ENCODE measurements around the gene XRN2. TPM values are rescaled to one million over a fixed set of nuclear protein-coding genes. Genes with fewer than 3 reads are reported as not detected.

Gene XRN2
- polyA plus RNA-seq, 3 donors, result 53.1 to 111 (median 101) TPM

- Mint-ChIP-seq H3K27me3 (ENCODE audit: low read depth in 3 of 3) (peaks cover 13 to 20% (median 20%) of the 10 kb centered on the region in 3 donors), H3K36me3 (no peaks in the 10 kb centered on the region), H3K4me3 (no peak overlapping the region), H3K4me1 (no peaks in the 10 kb centered on the region), H3K27ac (no peak overlapping the region), H3K9me3 (peaks cover 5 to 12% (median 7%) of the 10 kb centered on the region in 7 donors)
- H2AFZ ChIP-seq (ENCODE audit: insufficient read depth, low read depth, low read length, poor library complexity, severe bottlenecking), result no peak overlapping the region
- no peak overlapping the region for H3K27ac ChIP-seq (ENCODE audit: low read depth in 1 of 2, low read length in 2 of 2)
- TF ChIP-seq, protein P1, sequence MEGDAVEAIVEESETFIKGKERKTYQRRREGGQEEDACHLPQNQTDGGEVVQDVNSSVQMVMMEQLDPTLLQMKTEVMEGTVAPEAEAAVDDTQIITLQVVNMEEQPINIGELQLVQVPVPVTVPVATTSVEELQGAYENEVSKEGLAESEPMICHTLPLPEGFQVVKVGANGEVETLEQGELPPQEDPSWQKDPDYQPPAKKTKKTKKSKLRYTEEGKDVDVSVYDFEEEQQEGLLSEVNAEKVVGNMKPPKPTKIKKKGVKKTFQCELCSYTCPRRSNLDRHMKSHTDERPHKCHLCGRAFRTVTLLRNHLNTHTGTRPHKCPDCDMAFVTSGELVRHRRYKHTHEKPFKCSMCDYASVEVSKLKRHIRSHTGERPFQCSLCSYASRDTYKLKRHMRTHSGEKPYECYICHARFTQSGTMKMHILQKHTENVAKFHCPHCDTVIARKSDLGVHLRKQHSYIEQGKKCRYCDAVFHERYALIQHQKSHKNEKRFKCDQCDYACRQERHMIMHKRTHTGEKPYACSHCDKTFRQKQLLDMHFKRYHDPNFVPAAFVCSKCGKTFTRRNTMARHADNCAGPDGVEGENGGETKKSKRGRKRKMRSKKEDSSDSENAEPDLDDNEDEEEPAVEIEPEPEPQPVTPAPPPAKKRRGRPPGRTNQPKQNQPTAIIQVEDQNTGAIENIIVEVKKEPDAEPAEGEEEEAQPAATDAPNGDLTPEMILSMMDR (IDR thresholded peaks at IDR 0.05), result no peak
- no CpG with 5 or more reads among the region's 2 CpGs for whole genome bisulfite sequencing (ENCODE audit: insufficient coverage)
- no peaks in the 10 kb centered on the region for H3K79me2 ChIP-seq (ENCODE audit: insufficient read depth, low read length)
- peaks cover 2 to 5% of the 10 kb centered on the region in 2 donors for H3K27me3 ChIP-seq (ENCODE audit: control insufficient read depth in 2 of 2, insufficient read depth in 2 of 2, low read length in 2 of 2)
- no peaks in the 10 kb centered on the region for H3K4me1 ChIP-seq (ENCODE audit: control insufficient read depth in 1 of 2, insufficient read depth in 2 of 2, low read length in 2 of 2)
- H3K4me2 ChIP-seq (replicated peaks; ENCODE audit: extremely low read depth, low read length, poor library complexity, severe bottlenecking), result no peak overlapping the region
- no peak for DNase-seq
- no peaks in the 10 kb centered on the region for H4K20me1 ChIP-seq (ENCODE audit: insufficient read depth, low read length)
- H3K36me3 ChIP-seq (replicated peaks in 1 of 2; ENCODE audit: control insufficient read depth in 1 of 2, insufficient read depth in 2 of 2, low read length in 2 of 2), result no peaks in the 10 kb centered on the region
- H3K9me3 ChIP-seq (replicated peaks in 1 of 2; ENCODE audit: control insufficient read depth in 1 of 2, insufficient read depth in 1 of 2, low read length in 2 of 2), result peaks cover 2 to 6% of the 10 kb centered on the region in 2 donors
- no peak overlapping the region for H3K9ac ChIP-seq (ENCODE audit: insufficient read depth, low read length, poor library complexity, severe bottlenecking)
- intact Hi-C loops (cut with micrococcal nuclease), result loop anchor here in 1 of 2 donors (10.0 kb wide), 1 partner anchor 165 kb away; the partner anchor contains the start of gene KIZ
- H3K4me3 ChIP-seq (replicated peaks in 1 of 3; ENCODE audit: low read depth in 2 of 3, low read length in 3 of 3), result no peak overlapping the region
Measured at GRCh38 chr20:21289651-21290050, 13.5 kb upstream of the XRN2 start.

DNA sequence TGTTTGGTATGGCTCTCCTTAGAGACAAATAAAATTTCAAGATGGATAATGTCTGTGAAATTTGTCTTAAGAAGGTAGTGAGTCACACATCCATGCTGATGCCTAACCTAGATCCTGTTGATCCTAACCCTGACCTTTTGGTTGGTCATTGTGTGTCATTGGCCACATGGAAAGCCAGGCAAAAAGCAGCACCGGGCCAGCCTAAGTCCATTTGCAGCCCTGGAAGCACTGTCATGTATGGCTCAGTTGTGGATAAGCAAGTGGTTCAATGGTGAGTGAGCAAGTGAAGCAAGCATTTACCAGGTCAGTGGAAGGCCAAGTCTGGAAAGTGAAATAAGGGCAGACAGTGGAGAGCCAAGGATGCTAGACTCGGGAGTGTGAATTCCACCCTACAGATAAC lies 12.1 kb upstream of the XRN2 start:
- Histone ChIP-seq H3K4me3 (replicated peaks in 1 of 3; ENCODE audit: low read depth in 2 of 3, low read length in 3 of 3) (no peak overlapping the region), H3K4me1 (ENCODE audit: control insufficient read depth in 1 of 2, insufficient read depth in 2 of 2, low read length in 2 of 2) (no peaks in the 10 kb centered on the region), H2AFZ (ENCODE audit: insufficient read depth, low read depth, low read length, poor library complexity, severe bottlenecking) (no peak overlapping the region), H3K4me2 (replicated peaks; ENCODE audit: extremely low read depth, low read length, poor library complexity, severe bottlenecking) (no peak overlapping the region), H3K9me3 (replicated peaks in 1 of 2; ENCODE audit: control insufficient read depth in 1 of 2, insufficient read depth in 1 of 2, low read length in 2 of 2) (peaks cover under 1 to 2% of the 10 kb centered on the region in 2 donors), H3K36me3 (replicated peaks in 1 of 2; ENCODE audit: control insufficient read depth in 1 of 2, insufficient read depth in 2 of 2, low read length in 2 of 2) (no peaks in the 10 kb centered on the region), H3K9ac (ENCODE audit: insufficient read depth, low read length, poor library complexity, severe bottlenecking) (no peak overlapping the region), H3K27me3 (ENCODE audit: control insufficient read depth in 2 of 2, insufficient read depth in 2 of 2, low read length in 2 of 2) (peaks cover 3 to 5% of the 10 kb centered on the region in 2 donors), H4K20me1 (ENCODE audit: insufficient read depth, low read length) (no peaks in the 10 kb centered on the region), H3K79me2 (ENCODE audit: insufficient read depth, low read length) (no peaks in the 10 kb centered on the region), H3K27ac (ENCODE audit: low read depth in 1 of 2, low read length in 2 of 2) (no peak overlapping the region)
- no peak for DNase-seq
- Mint-ChIP-seq H3K9me3 (peaks cover under 1 to 7% (median 2%) of the 10 kb centered on the region in 7 donors), H3K4me3 (no peak overlapping the region), H3K27me3 (ENCODE audit: low read depth in 3 of 3) (peaks cover 13 to 17% (median 17%) of the 10 kb centered on the region in 3 donors), H3K36me3 (no peaks in the 10 kb centered on the region), H3K4me1 (no peaks in the 10 kb centered on the region), H3K27ac (peak overlapping the region in 1 of 7 donors; percentile 28)
- TF ChIP-seq, protein P1 (IDR thresholded peaks at IDR 0.05), result no peak
- intact Hi-C loops (cut with micrococcal nuclease), result loop anchor here in 1 of 2 donors (10.0 kb wide), 1 partner anchor 166 kb away; the partner anchor contains the start of gene KIZ
- 100% methylated on average over 1 of the region's 2 CpGs for WGBS (ENCODE audit: insufficient coverage)

Measured in CD14-positive monocyte (primary cell).